Measurements from ENCODE around the gene DLG2.

The DLG2 gene

DNA sequence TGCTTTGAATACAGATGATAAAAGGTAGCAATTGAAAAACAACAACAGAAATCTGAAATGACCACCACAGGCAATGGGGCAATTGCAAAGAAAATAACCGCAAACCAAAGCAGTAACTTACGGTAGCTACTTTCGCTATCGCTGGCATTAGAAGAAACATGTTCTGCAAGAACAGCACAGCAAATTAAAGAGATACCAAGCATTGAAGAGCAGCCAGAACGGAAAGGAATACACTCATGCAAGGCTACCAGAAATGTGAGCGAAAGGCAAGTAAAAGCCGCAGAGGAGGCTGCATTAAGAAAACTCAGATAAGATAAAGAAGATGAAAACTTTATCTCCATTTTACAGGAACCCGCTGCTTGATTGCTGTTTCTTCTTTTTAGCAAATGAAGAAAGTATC is 2146.9 kb downstream of the DLG2 start:
- no peak overlapping the region for H3K4me3 ChIP-seq (ENCODE audit: low read depth, low read length)
- TF ChIP-seq, protein P1, sequence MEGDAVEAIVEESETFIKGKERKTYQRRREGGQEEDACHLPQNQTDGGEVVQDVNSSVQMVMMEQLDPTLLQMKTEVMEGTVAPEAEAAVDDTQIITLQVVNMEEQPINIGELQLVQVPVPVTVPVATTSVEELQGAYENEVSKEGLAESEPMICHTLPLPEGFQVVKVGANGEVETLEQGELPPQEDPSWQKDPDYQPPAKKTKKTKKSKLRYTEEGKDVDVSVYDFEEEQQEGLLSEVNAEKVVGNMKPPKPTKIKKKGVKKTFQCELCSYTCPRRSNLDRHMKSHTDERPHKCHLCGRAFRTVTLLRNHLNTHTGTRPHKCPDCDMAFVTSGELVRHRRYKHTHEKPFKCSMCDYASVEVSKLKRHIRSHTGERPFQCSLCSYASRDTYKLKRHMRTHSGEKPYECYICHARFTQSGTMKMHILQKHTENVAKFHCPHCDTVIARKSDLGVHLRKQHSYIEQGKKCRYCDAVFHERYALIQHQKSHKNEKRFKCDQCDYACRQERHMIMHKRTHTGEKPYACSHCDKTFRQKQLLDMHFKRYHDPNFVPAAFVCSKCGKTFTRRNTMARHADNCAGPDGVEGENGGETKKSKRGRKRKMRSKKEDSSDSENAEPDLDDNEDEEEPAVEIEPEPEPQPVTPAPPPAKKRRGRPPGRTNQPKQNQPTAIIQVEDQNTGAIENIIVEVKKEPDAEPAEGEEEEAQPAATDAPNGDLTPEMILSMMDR (IDR thresholded peaks at IDR 0.05; ENCODE audit: borderline replicate concordance, insufficient read depth, low read depth, low read length): no peak

DNA sequence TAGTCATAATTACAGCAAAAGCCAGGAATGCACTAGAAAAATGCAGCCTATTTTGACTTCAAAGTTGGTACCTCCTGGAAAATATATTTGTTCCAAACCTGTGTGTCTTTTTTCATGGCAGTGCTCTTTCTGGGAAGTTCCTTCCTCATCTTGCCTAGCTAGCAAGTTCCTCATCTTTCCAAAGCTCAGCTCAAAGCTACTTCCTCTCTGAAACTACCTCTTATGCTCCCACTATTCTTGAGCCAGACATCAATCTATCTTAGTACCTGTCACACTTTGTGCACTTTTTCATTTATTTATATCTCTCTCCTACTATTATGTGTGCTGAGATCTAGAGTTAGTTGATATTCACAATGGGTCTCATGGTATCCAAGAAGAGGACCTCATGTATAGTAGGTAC is 2149.4 kb downstream of the DLG2 start:
- H3K4me3 ChIP-seq (ENCODE audit: low read depth, low read length): no peak overlapping the region

DNA sequence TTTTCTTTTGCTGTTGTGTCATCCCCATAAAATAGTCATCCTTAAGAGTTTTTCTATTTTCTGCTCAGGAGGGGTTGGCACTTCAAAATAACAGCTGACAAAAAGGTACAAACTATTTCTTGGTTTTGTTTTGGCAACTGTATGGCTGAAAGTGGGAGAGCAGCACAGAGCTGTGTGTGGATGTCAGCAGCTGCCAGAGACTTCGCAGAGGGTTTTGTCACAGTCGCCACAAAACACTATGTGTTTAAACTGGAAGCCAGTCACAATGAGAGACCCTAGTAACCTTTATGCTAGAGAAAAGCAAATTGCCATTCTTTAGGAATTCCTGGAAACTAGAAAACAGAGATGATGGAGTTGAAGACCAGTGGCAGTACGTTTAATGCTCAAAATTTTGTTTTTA is 2151.4 kb downstream of the DLG2 start:
- TF ChIP-seq, protein P1 (IDR thresholded peaks at IDR 0.05; ENCODE audit: borderline replicate concordance, insufficient read depth, low read depth, low read length): no peak
- no peak overlapping the region for H3K4me3 ChIP-seq (ENCODE audit: low read depth, low read length)

More for the DNA sequence above, 2149.4 kb downstream of the DLG2 start:
- TF ChIP-seq, protein P1 (IDR thresholded peaks at IDR 0.05; ENCODE audit: borderline replicate concordance, insufficient read depth, low read depth, low read length): no peak

- H3K4me3 ChIP-seq (ENCODE audit: low read depth, low read length): no peak overlapping the region
- TF ChIP-seq, protein P1 (IDR thresholded peaks at IDR 0.05; ENCODE audit: borderline replicate concordance, insufficient read depth, low read depth, low read length): no peak
These were observed 2153.4 kb downstream of the DLG2 start for GRCh38 chr11:83473743-83474142.

DNA sequence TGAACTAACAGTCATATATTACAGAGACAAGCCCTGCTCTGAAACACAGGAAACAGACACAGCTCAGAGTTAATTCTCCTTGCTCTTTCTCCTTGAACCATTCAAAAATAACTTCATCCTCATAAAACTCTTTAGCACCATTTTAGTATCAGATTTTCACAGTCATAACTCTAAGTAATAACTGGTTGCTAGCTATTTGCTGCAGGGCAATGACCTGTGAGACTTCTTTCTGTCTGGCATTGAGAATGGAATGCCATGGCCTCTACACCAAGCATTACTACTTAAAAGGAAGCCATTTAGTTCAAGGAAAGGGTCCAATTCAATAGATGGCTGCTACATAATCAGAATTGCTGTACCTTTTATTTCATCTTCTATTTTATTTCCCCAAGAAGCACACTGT is 2154.3 kb downstream of the DLG2 start:
- TF ChIP-seq, protein P1 (IDR thresholded peaks at IDR 0.05; ENCODE audit: borderline replicate concordance, insufficient read depth, low read depth, low read length): no peak

GRCh38 chr11:83471831-83472727 is 2155.1 kb downstream of the DLG2 start:
- H3K4me3 ChIP-seq (ENCODE audit: low read depth, low read length): no peak overlapping the region
- TF ChIP-seq, protein P1 (IDR thresholded peaks at IDR 0.05; ENCODE audit: borderline replicate concordance, insufficient read depth, low read depth, low read length): no peak

More for the DNA sequence above, 2154.3 kb downstream of the DLG2 start:
- H3K4me3 ChIP-seq (ENCODE audit: low read depth, low read length): no peak overlapping the region

- H3K4me3 ChIP-seq (ENCODE audit: low read depth, low read length): no peak overlapping the region
- TF ChIP-seq, protein P1 (IDR thresholded peaks at IDR 0.05; ENCODE audit: borderline replicate concordance, insufficient read depth, low read depth, low read length): no peak
These were observed 2159.3 kb downstream of the DLG2 start for GRCh38 chr11:83467837-83468236.

Data from GM12875 (cell line).